AG08396 (cell line): ENCODE results near the gene FIGNL1.
A peak's percentile ranks its signal among the peaks of the same experiment; 100 is the strongest.
"Not testable (repeated sequence)": the region's sequence is repeated elsewhere in the genome, so short reads cannot be mapped to it uniquely, and the experiment has no call there.

Experiments
- DNase-seq: peaks from one replicate; pipeline ENCODE4 v3.0.0; 2012; ENCODE audit warnings: low spot score, mixed read lengths

FIGNL1 gene

DNA sequence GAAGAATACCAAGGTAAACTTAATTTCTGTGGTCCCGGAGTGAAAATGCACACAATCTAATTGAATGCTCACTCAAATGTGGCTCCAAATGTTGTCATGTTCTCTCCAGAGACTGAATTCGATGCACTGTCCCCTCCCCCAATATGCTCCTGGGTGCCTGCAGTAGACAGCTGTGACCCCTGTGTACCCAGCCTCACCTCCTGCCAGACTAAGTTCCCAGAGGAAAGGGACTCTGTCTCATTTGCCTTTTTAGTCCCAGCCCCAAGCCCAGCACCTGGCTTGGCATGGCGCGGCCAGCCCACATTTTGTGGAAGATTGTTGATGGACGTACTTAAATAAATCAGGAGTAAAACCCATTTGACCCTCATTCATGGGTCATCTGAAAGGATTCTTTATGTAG, 21.8 kb upstream of the FIGNL1 start:
- DNase-seq = no peak

DNA sequence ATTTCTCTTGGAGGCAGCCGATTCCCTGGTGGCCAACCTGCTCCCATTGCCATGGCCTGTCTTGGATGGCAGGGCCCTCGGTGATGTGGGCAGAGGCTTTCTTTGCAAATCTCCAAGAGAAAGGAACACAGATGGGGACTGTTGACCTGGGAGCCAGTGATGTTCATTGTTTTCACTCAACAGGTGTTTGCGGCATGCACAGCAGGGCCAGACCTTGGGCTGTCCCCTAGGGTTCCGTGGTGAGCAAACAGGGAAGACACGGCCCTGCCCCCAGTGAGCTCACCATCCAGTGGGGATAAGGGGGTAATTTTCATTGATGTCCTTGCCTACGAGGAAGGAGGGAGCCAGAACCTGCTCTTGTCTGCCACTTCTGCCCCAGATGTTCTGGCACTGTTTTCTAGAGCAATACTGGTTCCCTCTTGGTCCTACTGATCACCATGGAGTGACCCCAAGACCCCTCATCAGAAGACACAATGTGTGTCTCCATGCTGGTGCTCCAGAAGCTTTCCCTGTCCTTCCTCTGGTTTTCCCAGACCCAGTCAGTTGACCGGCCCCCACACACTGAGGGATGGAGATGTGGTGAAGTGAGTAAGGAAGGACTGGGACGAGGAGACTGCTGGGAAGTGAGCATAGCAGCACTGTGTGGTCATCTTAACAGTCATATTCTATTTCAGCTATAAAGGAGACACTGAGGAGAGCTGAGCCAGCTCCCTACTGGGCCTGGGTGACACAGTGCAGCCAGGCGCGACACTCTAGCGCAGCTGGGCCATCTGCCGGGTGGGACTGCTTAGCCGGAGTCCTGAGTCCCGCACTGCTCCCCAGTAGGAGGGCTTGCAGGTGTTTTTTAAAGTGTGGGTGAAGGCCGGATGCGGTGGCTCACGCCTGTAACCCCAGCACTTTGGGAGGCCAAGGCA, 20.4 kb upstream of the FIGNL1 start:
- DNase-seq = no peak

GRCh38 chr7:50469181-50469580, 19.0 kb upstream of the FIGNL1 start:
- no peak for DNase-seq

- peak; percentile 86 for DNase-seq
Observed at GRCh38 chr7:50467817-50468610, 17.9 kb upstream of the FIGNL1 start.

- no peak for DNase-seq
Observed at GRCh38 chr7:50466815-50467585, 16.9 kb upstream of the FIGNL1 start.

DNA sequence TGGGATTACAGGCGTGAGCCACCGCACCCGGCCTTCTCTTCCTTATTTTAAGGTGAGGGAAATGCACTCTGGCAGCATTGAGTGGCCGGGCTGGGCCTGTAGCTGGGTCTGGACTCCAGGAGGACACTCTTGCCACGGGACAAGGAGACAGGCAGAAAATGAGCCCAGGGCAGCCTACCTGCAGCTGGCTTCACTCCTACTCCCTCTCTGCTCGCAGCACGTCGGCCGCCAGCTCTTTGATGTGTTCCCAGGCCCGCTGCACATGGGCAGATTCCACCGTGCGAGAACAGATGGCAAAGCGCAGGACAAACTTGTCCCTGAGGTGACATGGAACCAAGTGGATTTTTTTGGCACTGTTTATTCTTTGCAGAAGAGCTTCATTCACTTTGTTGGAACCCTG, 12.9 kb upstream of the FIGNL1 start:
- DNase-seq = no peak

DNA sequence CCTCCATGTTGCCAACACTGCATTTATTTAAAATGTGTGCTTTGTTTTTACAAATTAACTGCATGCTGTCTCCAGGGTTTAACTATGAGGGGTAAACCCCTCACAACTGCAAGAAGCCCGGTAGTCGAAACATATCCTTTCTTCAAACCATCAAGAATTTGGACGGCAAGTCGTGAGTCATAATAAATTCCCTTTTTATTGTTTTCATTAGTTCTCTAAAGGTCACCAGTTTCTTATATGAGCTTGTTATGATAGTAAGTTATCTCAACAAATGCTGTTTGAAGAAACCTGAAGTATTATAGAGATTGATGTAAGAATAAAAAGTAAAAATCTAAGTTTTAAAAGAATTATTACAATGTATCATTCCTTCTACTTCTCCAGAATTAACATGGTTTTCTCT, 12.2 kb upstream of the FIGNL1 start:
- no peak for DNase-seq

- no peak for DNase-seq
Observed at GRCh38 chr7:50461695-50462094, 11.5 kb upstream of the FIGNL1 start.

GRCh38 chr7:50459183-50459582, 9.0 kb upstream of the FIGNL1 start:
- not testable (repeated sequence) for DNase-seq

DNA sequence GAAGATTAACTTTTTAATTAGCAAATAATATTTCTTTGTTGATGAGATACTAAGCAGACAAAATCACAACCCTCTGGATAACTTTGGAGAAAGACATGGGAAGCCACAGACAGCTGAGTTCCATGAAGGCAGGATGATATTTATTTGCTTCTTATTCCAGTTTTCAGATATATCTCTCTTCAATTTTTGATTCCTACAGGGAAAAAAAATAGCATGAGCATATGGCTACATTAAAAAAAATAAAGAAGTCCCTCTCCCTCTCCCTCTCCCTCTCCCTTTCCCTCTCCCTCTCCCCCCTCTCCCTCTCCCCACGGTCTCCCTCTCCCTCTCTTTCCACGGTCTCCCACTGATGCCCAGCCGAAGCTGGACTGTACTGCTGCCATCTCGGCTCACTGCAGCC, 8.5 kb upstream of the FIGNL1 start:
- DNase-seq = not testable (repeated sequence)

DNA sequence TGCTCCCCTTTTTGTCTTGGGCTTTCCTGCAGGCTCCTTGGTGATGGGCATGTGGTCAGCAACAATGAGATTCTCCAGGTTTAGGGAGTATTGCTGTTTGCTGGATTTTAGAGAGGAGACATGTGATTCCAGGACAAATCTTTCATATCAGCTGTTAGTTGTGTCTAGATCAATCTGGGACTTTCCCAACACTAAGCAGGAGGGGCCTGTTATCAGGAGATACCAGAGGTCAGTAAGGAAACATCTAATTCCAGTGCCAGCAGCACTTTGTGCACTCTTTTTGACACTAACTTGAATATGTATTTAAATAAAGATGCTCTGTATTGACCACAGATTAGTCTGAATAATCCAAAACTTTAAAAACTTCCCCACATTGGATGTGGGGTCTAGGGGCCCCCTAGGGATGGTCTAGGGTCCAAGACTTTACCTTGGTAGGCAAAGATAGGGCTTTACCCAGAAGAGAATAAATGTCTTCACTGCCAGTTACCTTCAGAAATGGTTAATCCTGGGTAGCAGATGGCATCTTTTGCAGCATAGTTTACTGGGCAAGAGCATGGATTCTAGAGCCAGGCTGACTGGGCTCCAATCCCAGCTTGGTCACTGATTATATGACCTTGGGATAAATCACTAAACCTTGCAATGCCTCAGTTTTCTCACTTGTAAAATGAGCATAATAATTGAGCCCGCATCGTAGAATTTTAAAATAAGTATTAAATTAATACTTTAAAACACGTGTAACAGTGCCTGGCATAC, 6.4 kb upstream of the FIGNL1 start:
- no peak for DNase-seq

- no peak for DNase-seq
Observed at GRCh38 chr7:50455658-50456057, 5.5 kb upstream of the FIGNL1 start.

GRCh38 chr7:50454968-50455367, 4.8 kb upstream of the FIGNL1 start:
- DNase-seq = no peak

GRCh38 chr7:50450590-50451032, 461 bp upstream of the FIGNL1 start:
- no peak for DNase-seq

GRCh38 chr7:50449501-50449880, 659 bp downstream of the FIGNL1 start:
- DNase-seq = no peak

DNA sequence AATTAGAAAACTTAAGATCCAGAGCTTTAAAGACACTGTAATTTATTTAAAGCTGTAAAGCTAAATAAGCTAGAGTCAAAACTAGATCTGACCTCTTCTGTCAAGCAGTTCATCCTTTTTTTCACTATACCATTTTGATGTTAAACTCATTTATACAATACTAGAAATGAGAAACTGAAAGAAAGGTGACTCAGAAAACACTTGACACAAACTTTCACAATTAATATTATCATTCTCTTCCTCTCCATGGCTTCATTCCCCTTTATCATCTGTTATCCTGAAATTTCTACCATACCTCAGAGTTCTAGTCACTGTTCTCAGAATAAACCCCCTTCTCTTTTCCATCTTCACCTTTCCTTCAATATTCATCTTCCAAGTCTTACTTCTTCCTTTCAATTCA, 1.3 kb downstream of the FIGNL1 start:
- DNase-seq = no peak

- no peak for DNase-seq
Observed at GRCh38 chr7:50446542-50446960, 3.6 kb downstream of the FIGNL1 start.

GRCh38 chr7:50436133-50436806, 13.9 kb downstream of the FIGNL1 start:
- no peak for DNase-seq

GRCh38 chr7:50431722-50432305, 18.3 kb downstream of the FIGNL1 start:
- no peak for DNase-seq

DNA sequence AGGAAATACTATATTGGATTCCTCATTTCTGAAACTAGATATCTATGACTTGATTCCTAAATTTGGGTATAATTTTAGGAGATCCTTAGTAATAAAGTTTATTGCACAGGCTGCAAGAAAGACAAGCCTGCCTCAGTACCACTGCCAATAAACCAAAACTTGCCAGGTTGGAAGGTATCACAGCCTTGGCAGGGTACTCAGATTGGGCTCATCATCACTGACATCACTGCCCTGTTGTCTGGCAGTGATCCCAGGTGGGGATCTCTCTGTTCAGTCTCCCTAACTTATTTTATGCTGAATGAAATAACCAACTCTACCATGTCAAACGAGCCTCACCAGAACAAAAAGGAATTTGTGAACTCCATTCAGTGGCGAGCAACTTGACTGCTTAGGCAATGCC, 18.8 kb downstream of the FIGNL1 start:
- DNase-seq = no peak

DNA sequence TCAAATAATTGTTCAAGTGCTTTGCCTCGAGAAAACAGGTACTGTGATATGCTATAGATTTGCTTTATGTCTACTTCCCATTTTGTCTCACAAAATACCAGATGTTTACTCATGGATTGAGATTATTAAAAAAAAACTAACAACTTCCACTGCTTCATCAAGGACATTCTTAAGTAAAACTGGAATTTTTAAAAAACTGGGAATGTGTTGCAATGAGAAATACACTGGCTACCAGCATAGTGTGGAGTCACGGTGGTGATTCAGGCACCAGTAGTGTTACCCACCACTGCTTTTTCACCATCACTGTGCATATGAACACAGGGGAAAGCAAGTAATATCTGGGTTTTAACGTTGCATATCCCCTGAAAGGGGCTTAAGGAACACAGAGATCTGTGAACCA, 21.2 kb downstream of the FIGNL1 start:
- DNase-seq = no peak
